Fibroblast of the conjunctiva (primary cell): ENCODE data around the gene SORCS2.
"Not testable (repeated sequence)": the region's sequence is repeated elsewhere in the genome, so short reads cannot be mapped to it uniquely, and the experiment has no call there.

Experiments used
- DNase-seq: peaks from one replicate; pipeline ENCODE4 v3.0.0-alpha.2; 2010; ENCODE audit warnings: low read depth

SORCS2 gene

GRCh38 chr4:7451800-7452199 lies 259.5 kb downstream of the SORCS2 start:
- DNase-seq, result no peak

GRCh38 chr4:7452802-7453201 lies 260.5 kb downstream of the SORCS2 start:
- not testable (repeated sequence) for DNase-seq

- no peak for DNase-seq
Measured at GRCh38 chr4:7457201-7458065, 265.1 kb downstream of the SORCS2 start.

- DNase-seq, result no peak
Measured at GRCh38 chr4:7458066-7458425, 265.7 kb downstream of the SORCS2 start.

- no peak for DNase-seq
Measured at GRCh38 chr4:7458477-7458876, 266.1 kb downstream of the SORCS2 start.

GRCh38 chr4:7459471-7459870 lies 267.1 kb downstream of the SORCS2 start:
- DNase-seq, result no peak

- DNase-seq, result no peak
Measured at GRCh38 chr4:7460566-7460965, 268.2 kb downstream of the SORCS2 start.

GRCh38 chr4:7461230-7461629 lies 268.9 kb downstream of the SORCS2 start:
- no peak for DNase-seq

GRCh38 chr4:7462509-7462971 lies 270.2 kb downstream of the SORCS2 start:
- no peak for DNase-seq

- no peak for DNase-seq
Measured at GRCh38 chr4:7463566-7464258, 271.4 kb downstream of the SORCS2 start.

GRCh38 chr4:7464259-7464655 lies 271.9 kb downstream of the SORCS2 start:
- DNase-seq, result no peak

- no peak for DNase-seq
Measured at GRCh38 chr4:7465017-7465416, 272.7 kb downstream of the SORCS2 start.

GRCh38 chr4:7466215-7466614 lies 273.9 kb downstream of the SORCS2 start:
- DNase-seq, result no peak

- no peak for DNase-seq
Measured at GRCh38 chr4:7466904-7467303, 274.6 kb downstream of the SORCS2 start.

- DNase-seq, result no peak
Measured at GRCh38 chr4:7467471-7467870, 275.1 kb downstream of the SORCS2 start.

GRCh38 chr4:7469023-7469422 lies 276.7 kb downstream of the SORCS2 start:
- no peak for DNase-seq

- DNase-seq, result no peak
Measured at GRCh38 chr4:7470111-7470510, 277.8 kb downstream of the SORCS2 start.

- no peak for DNase-seq
Measured at GRCh38 chr4:7470522-7471128, 278.3 kb downstream of the SORCS2 start.

GRCh38 chr4:7472442-7473013 lies 280.2 kb downstream of the SORCS2 start:
- DNase-seq, result no peak

- no peak for DNase-seq
Measured at GRCh38 chr4:7473081-7473480, 280.7 kb downstream of the SORCS2 start.

GRCh38 chr4:7474320-7474719 lies 282.0 kb downstream of the SORCS2 start:
- no peak for DNase-seq

GRCh38 chr4:7475207-7475606 lies 282.9 kb downstream of the SORCS2 start:
- DNase-seq, result no peak

- no peak for DNase-seq
Measured at GRCh38 chr4:7476820-7477219, 284.5 kb downstream of the SORCS2 start.
